Right lobe of liver (tissue), 6 donors: ENCODE data around the gene AGPS. TPM values are rescaled to one million over a fixed set of nuclear protein-coding genes. Genes with fewer than 3 reads are reported as not detected.
"Not testable (repeated sequence)": the region's sequence is repeated elsewhere in the genome, so short reads cannot be mapped to it uniquely, and the experiment has no call there.

ENCODE experiments used
- ATAC-seq, 4 donors: fragments of 200-7000 bp; cut with Tn5 transposase; one replicate each; pipeline ENCODE4 v1.9.1; 2020; ENCODE audit warnings: mild to moderate bottlenecking in 4 of 4, moderate library complexity in 4 of 4
- DNase-seq, 3 donors: peaks; one replicate each; pipeline ENCODE4 v3.0.0-alpha.2; 2020
- H3K27ac ChIP-seq, 3 donors: fragments of 200-600 bp; one replicate each; pipeline ENCODE4 v1.8.0; 2022
- H3K27me3 ChIP-seq, 2 donors: fragments of 200-600 bp; one replicate each; pipeline ENCODE4 v1.8.0; 2022
- H3K36me3 ChIP-seq, 4 donors: fragments of 200-600 bp; sonication (generic) in 1 of 4; one replicate each; pipeline versions ENCODE4 v1.5.1 to v1.8.0; 2017 to 2022; ENCODE audit warnings: control low read depth in 1 of 4
- H3K4me1 ChIP-seq, 4 donors: fragments of 200-600 bp; sonication (generic) in 1 of 4; one replicate each; pipeline versions ENCODE4 v1.5.1 to v1.8.0; 2017 to 2022; ENCODE audit warnings: control low read depth in 1 of 4
- H3K4me3 ChIP-seq, 3 donors: fragments of 200-600 bp; one replicate each; pipeline ENCODE4 v1.8.0; 2022
- H3K9me3 ChIP-seq, 4 donors: fragments of 200-600 bp; sonication (generic) in 1 of 4; one replicate each; pipeline versions ENCODE4 v1.5.1 to v1.8.0; 2017 to 2022; ENCODE audit warnings: control low read depth in 1 of 4
- POLR2A ChIP-seq: fragments of 450-650 bp; IDR thresholded peaks from one replicate; pipeline ENCODE4 v1.6.1; 2017; ENCODE audit warnings: antibody characterized with exemption, mild to moderate bottlenecking
- WGBS: methylation state at CpG from one replicate; pipeline ENCODE4 v1.1.6; 2018; ENCODE audit warnings: low coverage, low lambda C conversion rate; ENCODE audit not compliant: insufficient coverage; ENCODE audit errors: missing lambda C conversion rate; 5-methylcytosine and 5-hydroxymethylcytosine counted together
- intact Hi-C, 2 donors: fragments of 100-400 bp; cut with DNase I; formaldehyde crosslinking; loops; one replicate each; pipeline versions ENCODE4 v1.11.2 to v1.14.1; 2022
- total RNA-seq, 6 experiments: library from RNA; depleted of rRNA in 2 of 6; stranded (reverse); fragments of >200 nt in 2 of 6; fragmentation: NEBNext Ultra II Directional in 3 of 6; extraction: Animal tissue kit (Norgen Biotek cat#: 25700) in 3 of 6; gene quantifications; one replicate each; pipeline versions ENCODE4 v1.1.0 to v1.2.4, GENCODE V29; 2016 to 2023
- TF ChIP-seq, protein P1 (sequence below), 4 donors: fragments of 200-600 bp in 3 of 4; fragments of 450-650 bp in 1 of 4; IDR thresholded peaks; one replicate each; pipeline versions ENCODE4 v1.5.1 to v1.8.0; 2016 to 2022; ENCODE audit warnings: antibody characterized with exemption in 4 of 4, mild to moderate bottlenecking in 2 of 4
- donor health status: DM: no; HTN: yes; CAD: no.
- donor health status: DM: no; HTN: no; CAD: no.
- donor health status: DM: no; HTN: no; CAD: no.
- donor health status: DM: no; HTN: yes; CAD: no.
- donor health status: DM: no; HTN: yes; CAD: no.

AGPS gene
- total RNA-seq, 6 experiments from 2014 or later = 21.7 to 31.8 (median 26.8) TPM

DNA sequence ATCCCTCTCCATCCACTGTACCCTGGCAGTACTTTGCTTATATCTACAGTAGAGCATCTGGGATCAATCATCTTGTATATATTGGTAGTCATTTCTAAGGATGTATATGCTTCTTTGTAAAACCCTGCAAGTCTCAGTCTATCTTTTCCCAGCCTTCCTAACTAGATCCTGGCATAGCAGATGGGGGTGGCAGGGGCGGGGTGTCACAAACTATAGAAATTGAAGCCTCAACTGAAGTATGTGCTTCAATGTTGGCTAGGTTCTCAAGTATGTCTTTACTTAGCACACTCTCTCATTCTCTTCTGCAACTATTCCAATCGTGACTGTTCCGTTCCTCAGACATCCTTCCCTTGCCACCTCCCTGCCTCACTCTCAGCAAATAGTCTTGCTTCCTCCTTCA lies 30.1 kb upstream of the AGPS start:
- Histone ChIP-seq H3K4me3 (no peak overlapping the region), H3K27me3 (no peaks in the 10 kb centered on the region), H3K36me3 (no peaks in the 10 kb centered on the region), H3K4me1 (no peaks in the 10 kb centered on the region), H3K27ac (no peak overlapping the region), H3K9me3 (no peaks in the 10 kb centered on the region)
- 88% methylated on average over 3 of the region's 3 CpGs for WGBS
- DNase-seq = no peak
- intact Hi-C loops = no loop called here
- ATAC-seq = no peak
- TF ChIP-seq, protein P1, sequence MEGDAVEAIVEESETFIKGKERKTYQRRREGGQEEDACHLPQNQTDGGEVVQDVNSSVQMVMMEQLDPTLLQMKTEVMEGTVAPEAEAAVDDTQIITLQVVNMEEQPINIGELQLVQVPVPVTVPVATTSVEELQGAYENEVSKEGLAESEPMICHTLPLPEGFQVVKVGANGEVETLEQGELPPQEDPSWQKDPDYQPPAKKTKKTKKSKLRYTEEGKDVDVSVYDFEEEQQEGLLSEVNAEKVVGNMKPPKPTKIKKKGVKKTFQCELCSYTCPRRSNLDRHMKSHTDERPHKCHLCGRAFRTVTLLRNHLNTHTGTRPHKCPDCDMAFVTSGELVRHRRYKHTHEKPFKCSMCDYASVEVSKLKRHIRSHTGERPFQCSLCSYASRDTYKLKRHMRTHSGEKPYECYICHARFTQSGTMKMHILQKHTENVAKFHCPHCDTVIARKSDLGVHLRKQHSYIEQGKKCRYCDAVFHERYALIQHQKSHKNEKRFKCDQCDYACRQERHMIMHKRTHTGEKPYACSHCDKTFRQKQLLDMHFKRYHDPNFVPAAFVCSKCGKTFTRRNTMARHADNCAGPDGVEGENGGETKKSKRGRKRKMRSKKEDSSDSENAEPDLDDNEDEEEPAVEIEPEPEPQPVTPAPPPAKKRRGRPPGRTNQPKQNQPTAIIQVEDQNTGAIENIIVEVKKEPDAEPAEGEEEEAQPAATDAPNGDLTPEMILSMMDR (IDR thresholded peaks at IDR 0.05) = no peak
- no peak for TF ChIP-seq POLR2A

DNA sequence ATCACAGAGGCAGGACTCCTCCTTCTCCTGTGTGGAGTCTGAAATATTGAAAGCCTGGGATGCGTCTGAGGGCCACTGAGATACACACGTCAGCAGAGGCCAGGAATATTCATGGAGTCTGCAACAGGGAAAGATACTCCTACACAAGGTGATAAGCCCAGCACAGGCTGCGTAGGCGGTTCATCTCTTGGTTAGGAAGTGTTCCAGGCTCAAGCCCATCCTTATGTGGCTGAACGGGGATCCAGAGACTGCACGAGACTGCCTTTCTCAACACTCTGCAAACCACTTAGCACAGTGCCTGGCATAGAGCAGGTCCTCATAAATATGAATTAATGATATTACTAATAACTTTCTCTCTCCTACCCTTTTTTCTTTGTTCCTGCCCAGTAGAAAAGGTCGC lies 29.2 kb upstream of the AGPS start:
- intact Hi-C loops = no loop called here
- H3K27ac ChIP-seq = no peak overlapping the region
- TF ChIP-seq, protein P1 (IDR thresholded peaks at IDR 0.05) = no peak
- TF ChIP-seq POLR2A = no peak
- no peak for ATAC-seq
- no peak overlapping the region for H3K4me3 ChIP-seq
- DNase-seq = no peak
- WGBS = 100% methylated on average over 2 of the region's 7 CpGs
- no peaks in the 10 kb centered on the region for H3K9me3 ChIP-seq
- H3K4me1 ChIP-seq = no peaks in the 10 kb centered on the region
- no peaks in the 10 kb centered on the region for H3K27me3 ChIP-seq
- H3K36me3 ChIP-seq = no peaks in the 10 kb centered on the region

DNA sequence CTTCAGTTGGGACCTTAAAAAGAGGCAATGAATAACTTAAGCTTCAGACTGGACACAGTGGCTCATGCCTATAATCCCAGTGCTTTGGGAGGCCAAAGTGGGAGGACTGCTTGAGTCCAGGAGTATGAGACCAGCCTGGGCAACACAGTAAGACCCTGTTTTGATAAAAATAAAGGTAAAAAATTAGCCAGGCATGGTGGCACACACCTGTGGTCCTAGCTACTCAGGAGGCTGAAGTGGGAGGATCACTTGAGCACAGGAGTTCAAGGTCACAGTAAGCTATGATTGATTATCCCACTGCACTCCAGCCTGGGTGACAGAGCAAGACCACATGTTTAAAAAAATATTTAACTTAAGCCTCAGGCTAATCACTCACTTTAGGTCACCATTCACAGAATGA lies 26.8 kb upstream of the AGPS start:
- ATAC-seq, intact Hi-C loops: not testable (repeated sequence)

DNA sequence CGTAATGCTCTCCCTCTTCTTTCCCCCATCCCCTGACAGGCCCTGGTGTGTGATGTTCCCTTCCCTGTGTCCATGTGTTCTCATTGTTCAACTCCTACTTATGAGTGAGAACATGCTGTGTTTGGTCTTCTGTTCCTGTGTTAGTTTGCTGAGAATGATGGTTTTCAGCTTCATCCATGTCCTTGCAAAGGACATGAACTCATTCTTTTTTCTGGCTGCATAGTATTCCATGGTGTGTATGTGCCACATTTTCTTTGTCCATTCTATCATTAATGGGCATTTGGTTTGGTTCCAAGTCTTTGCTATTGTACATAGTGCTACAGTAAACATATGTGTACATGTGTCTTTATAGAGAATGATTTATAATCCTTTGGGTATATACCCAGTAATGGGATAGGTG lies 24.6 kb upstream of the AGPS start:
- DNase-seq, intact Hi-C loops, H3K27me3 ChIP-seq, H3K36me3 ChIP-seq, ATAC-seq, H3K27ac ChIP-seq, H3K4me3 ChIP-seq, H3K9me3 ChIP-seq, H3K4me1 ChIP-seq: not testable (repeated sequence)
- WGBS = 100% methylated on average over 1 of the region's 1 CpG

More for the DNA sequence above, 26.8 kb upstream of the AGPS start:
- H3K27ac ChIP-seq, DNase-seq, H3K9me3 ChIP-seq, H3K4me3 ChIP-seq, H3K4me1 ChIP-seq, H3K27me3 ChIP-seq, H3K36me3 ChIP-seq: not testable (repeated sequence)

DNA sequence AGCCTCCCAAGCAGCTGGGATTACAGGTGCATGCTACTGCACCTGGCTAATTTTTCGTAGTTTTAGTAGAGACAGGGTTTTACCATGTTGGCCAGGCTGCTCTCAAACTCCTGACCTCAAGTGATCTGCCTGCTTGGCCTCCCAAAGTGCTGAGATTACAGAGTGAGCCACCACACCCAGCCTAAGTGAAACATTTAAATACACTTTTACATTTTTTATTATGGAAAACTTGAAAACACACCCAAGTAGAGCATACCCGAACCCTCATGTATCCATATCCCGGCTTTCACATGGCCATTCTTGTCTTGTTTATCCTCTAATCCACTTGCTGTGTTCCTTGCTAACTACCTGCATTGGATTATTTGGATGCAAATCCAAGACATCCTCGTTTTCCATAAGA lies 13.2 kb upstream of the AGPS start:
- H3K9me3 ChIP-seq = no peaks in the 10 kb centered on the region
- no peak for DNase-seq
- intact Hi-C loops = no loop called here

More for the DNA sequence above, 13.2 kb upstream of the AGPS start:
- 90% methylated on average over 3 of the region's 4 CpGs for WGBS
- no peak for ATAC-seq
- Histone ChIP-seq H3K27ac (no peak overlapping the region), H3K36me3 (no peaks in the 10 kb centered on the region), H3K4me1 (no peaks in the 10 kb centered on the region), H3K27me3 (no peaks in the 10 kb centered on the region), H3K4me3 (no peak overlapping the region)
- TF ChIP-seq POLR2A = no peak
- TF ChIP-seq, protein P1 (IDR thresholded peaks at IDR 0.05) = no peak
